DLD1 (cell line): ENCODE results near the gene CDADC1.
"Not testable (repeated sequence)": the region's sequence is repeated elsewhere in the genome, so short reads cannot be mapped to it uniquely, and the experiment has no call there.

Source experiments
- in situ Hi-C: cut with HindIII; loops from 2 replicates; pipeline ENCODE4 v1.10.0; 2017; ENCODE audit warnings: low sequenced_read_pairs

Gene CDADC1

DNA sequence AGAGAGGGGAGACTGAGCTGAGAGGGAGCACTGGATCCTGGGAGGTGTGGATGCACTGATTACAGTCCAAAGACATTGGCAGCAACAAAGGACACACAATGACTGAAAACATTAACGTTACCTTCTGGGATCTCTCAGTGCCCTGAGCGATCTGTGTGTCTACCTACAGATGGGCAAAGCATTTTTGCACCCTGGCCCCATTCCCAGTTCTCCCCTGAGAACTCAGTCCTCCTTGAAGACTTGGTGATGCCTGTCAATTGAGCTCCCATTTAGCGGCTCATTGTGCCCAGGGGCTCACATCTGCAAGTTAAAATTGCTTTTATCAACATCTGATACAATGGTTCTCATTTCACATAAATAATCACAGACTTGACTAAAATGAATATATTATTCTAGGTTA lies 62.5 kb downstream of the CDADC1 start:
- in situ Hi-C loops: no loop called here

DNA sequence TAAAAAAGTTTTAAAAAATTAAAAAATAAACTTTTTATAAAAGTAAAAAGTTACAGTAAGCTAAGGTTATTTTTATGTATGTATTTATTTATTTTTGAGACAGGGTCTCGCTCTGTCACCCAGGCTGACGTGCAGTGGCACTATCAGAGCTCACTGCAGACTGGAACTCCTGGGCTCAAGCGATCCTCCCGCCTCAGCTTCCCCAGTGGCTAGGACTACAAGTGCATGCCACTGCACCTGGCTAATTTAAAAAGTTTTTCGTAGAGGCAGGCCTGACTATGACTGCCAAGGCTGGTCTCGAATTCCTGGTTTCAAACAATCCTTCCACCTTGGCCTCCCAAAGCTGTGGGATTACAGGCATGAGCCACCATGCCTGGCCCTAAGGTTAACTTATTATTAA lies 64.1 kb downstream of the CDADC1 start:
- in situ Hi-C loops: no loop called here

DNA sequence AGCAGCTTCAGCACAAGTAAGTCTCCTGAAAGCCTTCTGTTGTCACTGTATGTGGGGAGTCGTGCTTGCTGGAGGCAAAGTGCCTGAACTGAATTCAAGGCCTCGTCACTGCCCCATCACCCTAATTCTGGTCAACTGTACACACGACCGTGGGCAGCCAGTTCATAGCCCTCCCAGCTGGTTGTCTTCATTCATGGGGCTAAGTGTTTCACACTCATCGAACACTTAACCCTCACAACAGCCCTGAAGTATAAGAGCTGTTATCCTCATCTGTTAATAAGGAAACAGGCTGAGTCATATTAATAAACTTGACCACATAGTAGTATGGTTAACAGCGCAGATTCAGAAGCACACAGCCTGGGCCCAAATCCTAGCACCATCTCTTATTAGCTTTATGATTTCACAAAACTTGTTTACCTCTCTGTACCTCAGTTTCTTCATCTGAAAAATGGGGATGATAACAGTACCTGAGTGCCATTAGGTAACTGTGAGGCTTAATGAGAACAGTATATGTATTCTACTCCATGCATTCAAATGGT lies 66.7 kb downstream of the CDADC1 start:
- in situ Hi-C loops: no loop called here

DNA sequence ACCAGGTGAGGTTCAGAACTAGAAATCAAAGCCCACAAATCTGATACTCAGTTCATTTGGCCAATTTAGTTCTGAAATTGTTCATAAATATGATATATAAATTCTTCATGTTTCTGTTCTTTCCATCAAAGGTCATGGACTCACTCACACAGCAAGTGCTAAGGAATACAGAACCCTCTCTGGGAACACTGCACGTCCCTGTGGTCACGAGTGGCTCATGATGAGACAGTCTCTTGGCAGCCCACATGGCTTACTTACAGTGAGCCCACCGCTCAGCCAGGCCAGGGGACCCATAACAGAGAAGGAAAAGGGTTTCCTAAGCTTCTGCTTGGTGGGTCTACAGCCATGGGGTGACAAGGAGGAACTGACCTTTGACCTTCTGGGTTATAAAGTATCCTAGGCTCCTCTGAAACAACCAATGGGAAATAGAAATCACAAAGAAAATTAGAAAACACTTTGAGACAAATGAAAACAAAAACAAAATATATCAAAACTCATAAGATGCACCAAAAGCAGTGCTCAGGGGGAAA lies 67.4 kb downstream of the CDADC1 start:
- in situ Hi-C loops: no loop called here

DNA sequence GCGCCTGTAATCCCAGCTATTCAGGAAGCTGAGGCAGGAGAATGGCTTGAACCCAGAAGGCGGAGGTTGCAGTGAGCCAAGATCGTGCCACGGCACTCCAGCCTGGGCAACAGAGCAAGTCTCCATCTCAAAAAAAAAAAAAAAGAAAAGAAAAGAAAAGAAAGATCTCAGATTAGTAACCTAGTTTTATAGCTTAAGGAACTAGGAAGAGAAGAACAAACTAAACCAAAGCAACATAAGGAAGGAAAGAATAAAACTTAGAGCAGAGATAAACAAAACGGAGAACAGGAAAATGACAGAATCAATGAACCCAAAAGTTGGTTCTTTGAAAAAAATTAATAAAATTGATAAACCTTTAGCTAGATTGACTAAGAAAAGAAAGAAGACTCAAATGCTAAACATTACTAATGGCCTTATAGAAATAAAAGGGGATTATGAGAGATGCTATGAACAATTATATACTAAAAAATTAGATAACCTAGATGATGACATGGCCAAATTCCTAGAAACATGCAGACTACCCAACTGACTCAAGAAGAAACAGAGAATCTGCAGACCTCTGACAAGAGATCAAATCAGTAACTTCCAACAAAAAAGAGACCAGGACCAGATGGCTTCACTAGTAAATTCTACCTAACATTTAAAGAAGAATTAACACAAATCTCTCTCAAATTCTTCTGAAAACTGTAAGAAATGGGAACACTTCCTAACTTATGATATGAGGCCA lies 68.2 kb downstream of the CDADC1 start:
- in situ Hi-C loops: no loop called here

DNA sequence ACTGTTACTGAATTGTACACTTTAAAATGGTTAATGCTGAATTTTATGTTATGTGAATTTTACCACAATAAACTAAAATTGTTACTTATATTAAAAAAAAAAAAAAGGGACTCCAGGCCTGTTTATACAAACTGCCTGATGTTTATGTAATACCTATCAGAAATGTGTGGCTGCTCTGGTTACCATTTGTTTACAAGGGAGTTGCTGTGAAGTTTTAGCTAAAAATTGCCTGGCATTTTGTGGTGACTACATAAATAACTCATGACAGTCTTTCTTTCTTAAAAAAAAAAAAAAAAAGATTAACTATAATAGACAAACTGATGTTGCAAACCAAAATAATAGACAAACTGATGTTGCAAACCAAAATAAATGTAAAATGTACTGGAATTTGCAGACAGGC lies 71.8 kb downstream of the CDADC1 start:
- in situ Hi-C loops: no loop called here

DNA sequence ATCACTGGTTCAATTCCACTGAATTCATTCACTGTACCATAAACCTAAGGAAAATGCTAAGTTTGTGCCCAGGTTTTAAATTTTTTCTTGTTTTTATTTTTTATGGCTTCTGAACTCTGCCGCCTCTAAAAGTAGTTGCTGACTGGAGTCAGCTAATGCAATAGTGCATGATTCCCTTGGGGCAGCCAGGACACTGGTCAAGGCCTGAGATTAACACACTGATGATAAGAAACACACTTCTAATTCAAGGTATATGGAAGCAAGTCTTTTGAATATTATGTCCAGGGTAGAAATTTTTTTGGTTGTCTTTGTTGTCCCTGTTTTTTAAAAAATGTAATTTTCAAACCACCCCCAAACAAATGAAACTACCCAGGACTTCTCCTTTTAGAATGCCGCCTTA lies 72.2 kb downstream of the CDADC1 start:
- in situ Hi-C loops: no loop called here

DNA sequence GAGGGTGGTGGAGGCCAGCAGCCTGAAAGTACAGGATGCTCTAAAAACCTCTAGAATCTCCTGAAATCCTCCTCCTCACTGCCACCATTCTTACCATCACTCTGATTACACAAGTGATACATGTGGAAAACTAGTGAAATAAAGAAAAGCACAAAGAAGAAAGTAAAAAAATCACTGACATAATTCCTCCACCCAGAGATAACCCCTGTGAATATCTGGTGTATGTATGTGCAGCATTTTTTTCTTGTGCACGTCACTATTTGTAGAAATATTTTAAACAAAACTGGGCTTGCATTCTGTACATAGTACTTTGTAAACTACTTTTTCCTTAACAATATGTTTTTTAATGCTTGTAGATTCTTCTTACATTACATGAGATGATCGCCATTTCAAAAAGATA lies 73.2 kb downstream of the CDADC1 start:
- in situ Hi-C loops: no loop called here

DNA sequence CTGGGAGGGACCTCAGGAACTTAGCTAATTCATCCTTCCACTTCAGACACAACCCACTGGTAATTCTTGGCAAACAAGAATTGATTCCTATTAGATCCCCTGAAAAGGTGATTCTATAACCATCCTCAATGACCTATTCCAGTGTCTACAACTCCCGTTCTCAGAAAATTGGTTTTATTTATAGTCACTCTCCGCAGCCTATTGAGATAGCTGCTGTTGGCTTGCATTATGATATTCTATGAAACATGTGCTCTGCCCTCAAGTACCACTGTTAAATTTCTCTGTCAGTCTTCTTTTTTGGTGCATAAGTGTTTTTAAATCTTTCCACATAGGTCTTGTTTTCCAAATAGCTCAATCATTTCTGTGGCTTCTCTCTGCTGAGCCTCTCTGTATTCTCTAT lies 75.0 kb downstream of the CDADC1 start:
- in situ Hi-C loops: no loop called here

DNA sequence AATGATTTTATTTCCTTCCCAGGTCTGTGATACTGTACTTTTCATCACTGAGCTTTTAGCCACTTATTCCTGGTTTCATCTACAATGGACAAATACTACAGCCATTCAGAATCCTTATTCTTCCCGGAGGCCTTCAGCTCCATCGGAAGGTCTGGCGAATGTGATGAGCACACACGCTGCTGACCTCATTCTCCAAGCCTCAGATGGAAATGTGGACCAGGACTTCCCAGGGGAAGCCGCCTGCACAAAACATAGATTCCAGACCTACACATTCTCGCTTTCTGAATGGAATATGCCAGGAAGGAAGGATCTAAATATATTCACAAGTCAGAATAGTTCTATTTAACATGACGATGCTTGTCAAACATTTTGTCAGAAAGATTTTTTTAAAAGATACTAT lies 75.6 kb downstream of the CDADC1 start:
- in situ Hi-C loops: no loop called here

DNA sequence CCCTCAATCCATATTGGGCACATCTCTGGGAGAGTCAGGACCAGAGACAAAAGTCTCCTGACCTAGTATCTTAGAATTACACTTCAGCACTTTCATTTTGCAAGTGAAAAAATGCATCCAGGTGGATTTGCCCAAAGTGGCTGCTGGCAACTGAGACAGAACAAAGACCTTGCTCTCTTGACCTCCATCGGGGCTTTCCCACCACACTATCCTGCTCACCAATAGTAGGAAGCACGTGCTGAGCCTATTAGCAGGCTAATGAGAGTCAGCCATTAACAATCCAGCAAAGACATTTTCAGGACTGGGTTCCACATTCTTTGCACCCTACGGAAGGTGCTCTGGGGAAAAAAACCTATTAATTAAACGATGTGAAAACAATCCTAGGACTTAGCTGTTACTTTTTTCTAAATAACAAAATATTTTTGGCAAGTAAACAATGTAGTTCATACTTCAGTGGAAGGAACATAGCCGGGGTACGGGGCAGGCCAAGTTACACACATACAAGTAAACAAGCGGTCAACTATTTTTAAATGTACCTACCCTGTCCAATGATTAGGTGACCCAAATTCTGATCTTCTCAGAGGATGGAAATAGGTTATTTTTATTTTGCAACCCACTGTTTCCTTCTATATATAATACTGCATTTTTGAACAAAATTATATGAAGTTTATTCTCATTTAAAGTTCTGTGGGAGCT lies 78.6 kb downstream of the CDADC1 start:
- in situ Hi-C loops: no loop called here

DNA sequence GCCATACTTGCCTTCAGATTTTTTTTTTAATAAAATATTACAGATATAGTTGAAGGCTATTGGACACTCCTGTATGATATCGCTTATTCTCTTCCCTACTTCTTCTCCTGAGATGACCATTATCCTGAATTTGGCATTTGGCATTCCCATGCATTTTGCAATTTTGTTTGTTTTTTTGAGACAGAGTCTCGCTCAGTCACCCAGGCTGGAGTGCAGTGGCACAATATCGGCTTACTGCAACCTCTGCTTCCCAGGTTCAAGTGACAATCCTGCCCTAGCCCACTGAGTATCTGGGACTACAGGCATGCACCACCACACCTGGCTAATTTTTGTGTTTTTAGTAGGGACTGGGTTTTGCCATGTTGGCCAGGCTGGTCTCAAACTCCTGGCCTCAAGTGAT lies 79.4 kb downstream of the CDADC1 start:
- in situ Hi-C loops: not testable (repeated sequence)

DNA sequence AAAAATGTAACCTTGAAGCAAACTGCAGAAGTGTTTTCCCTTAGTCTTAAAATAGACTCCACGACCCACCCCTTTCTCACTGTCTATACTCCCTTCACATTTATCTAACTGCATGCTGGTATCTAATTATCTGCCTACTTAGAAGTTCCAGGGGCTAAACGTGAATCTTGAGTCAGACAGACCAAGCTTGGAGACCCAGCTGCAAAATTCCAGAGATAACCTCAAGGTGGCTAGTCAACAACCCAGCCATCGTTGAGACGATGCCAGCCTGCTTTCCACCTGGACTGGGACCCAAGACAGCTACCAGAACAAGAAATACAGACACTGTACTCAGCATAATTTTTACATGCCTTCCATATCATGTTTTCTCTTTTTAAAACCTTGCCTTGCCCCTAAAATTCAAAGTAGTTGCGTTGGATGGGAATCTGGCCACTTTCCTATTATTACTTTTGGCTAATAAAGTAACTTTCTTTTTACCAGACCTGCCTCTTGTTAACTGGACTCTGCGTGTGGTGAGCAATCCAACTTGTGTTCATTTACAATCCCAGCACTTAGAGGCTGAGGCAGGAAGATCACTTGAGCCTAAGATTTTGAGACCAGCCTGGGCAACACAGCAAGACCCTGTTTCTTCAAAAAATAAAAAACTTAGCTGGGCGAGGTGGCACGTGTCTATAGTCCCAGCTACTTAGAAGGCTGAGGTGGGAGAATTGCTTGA lies 82.3 kb downstream of the CDADC1 start:
- in situ Hi-C loops: no loop called here

DNA sequence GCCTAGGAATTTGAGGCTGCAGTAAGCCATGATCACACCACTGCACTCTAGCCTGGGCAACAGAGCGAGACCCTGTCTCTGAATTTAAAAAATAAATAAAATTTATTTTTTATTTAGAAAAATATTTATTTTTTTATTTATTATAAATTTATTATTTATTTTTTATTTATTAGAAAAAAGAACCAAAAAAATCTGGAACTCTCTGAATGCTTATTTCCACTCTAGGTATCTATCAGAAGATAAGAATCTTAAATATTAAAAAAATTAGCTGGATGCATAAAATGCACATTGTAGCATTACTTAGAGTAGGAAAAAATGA lies 82.8 kb downstream of the CDADC1 start:
- in situ Hi-C loops: no loop called here

DNA sequence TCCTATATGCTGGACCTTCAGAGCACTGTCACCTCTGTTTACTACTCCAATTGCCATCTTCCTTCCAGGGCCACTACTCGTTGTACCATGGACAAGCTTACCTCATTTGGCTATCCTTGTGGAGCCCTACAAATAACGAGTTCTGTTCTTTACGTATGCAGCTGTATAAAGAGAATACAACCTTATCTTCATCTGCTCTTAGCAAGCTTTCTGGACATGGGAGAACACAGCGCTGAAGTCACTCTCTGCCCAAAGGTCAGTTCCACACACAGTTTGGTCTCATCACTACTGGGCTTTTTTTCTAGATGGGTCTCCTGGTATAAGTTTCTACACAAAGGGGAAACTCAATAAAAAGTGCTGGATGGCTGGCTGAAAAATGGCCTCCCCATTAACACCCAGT lies 88.9 kb downstream of the CDADC1 start:
- in situ Hi-C loops: no loop called here

DNA sequence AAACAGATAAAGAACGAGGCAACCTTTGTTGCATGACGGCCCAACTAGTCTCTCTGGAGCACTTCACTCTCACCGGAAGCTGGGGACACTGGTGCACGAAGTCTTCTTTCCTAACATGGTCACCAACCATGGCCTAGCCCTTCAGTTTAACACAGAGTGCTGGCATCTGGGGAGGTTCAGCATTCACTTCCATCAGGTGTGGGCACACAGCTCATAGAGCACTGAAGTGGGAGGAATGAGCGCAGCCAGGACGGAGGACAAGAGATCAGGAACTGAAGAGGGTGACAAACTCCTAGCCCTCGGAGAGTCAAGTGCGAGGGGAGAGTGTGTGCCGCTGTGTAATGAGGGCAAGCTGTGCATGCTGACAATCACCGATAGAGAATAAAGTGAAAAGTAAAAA lies 92.4 kb downstream of the CDADC1 start:
- in situ Hi-C loops: no loop called here

DNA sequence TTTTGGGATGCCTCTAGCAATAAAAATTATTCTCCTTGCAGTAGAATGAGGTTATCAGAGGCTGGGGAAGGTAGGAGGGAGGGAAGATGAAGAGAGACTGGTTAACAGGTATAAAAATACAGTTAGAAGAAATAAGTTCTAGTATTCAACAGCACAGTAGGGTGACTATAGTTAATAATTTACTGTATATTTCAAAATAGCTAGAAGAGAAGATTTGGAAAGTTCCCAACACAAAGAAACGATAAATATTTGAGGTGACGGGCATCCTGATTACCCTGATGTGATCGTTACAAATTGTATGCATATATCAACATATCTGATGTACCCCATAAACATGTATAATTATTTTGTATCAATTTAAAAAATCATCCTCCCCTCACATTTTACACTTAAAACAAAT lies 93.8 kb downstream of the CDADC1 start:
- in situ Hi-C loops: no loop called here

DNA sequence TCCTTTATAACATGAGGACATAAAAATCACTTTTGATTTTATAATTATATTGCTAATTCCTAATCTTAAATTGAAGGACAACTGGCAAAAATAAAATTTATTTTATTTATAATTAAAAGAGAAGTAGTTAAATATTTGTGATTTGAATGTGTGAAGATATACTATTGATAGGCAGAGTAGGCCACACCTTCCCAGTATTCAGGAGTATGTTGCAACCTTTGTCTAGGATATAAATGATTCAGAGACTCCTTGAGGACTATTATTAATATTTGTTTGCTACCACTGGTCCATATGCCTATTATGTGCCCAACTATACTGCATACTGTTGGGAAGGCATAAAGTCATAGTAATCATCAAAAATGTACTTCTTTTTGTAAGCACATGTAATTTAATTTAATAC lies 94.2 kb downstream of the CDADC1 start:
- in situ Hi-C loops: no loop called here

DNA sequence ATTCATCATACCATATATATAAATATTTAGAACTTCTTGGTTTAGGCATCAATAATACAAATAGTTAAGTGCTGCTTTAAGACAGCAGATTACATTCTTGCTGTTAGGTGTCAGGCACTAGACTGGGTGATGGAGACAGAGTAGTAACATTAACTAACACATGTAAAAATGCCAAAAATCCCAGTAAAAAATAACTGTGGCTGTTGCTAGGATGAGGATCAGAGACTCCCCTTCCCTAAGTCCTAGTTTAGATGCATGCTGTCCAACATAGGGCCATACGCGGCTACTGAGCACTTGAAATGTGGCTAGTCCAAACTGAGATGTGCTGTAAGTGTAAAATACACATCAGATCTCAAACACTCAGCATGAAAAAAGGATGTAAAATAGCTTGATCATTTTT lies 94.7 kb downstream of the CDADC1 start:
- in situ Hi-C loops: no loop called here
